Stimulated activated CD4-positive, alpha-beta T cell treated with anti-CD3 and anti-CD28 coated beads, TNF-alpha, amount 100 ng/mL, for 4 hours (primary cell): Measurements from ENCODE around the gene TMEM248.
"Not testable (repeated sequence)": the region's sequence is repeated elsewhere in the genome, so short reads cannot be mapped to it uniquely, and the experiment has no call there.

Source experiments
- DNase-seq, 3 experiments: peaks; one replicate each; pipeline ENCODE4 v3.0.0-alpha.2; 2020; ENCODE audit warnings: low read depth in 3 of 3

The TMEM248 gene

DNA sequence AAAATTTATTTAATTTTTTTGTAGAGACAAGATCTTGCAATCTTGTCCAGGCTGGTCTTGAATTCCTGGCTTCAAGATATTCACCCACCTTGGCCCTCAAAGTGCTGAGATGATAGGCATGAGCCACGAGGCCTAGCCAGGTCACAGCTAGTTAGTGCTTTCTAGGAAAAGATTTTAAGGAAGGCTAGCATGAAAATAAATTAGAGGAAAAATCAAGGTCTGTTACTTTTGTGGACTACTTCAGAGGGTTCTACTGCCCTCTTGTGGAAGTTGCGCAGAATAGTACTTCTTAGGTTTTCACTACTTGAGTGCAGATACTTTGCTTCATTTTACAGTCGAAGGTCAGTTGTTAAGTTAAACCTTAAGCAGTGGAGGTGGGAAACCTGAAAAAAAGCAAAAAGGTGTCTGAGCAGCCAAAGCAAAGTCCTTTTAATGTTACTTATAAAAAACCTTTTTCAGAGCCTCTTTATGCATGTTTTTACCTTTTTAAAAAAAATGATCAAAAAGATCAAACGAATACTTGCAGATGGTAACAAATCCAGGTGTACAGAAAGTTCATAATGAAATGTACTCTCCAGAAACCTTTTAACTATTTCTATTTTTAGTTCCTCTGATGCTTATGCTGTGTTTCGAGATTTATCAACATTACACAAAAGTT is 79.7 kb downstream of the TMEM248 start:
- not testable (repeated sequence) for DNase-seq

DNA sequence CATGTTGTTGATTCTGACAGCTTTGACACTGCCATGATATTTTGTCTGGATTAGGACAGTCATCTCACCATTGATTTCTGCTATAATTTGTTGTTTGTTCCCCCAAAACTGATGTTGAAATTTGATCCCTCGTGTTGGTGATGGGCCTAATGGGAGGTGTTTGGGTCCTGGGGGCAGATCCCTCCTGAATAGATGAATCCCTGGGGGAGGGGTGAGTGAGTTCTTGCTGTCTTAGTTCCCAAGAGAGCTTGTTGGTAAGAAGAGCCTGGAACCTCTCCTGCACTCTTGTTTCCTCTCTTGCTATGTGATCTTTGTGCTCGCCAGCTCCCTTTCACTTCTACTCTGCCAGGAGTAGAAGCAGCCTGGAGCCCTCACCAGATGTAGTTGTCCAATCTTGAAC is 83.1 kb downstream of the TMEM248 start:
- DNase-seq: not testable (repeated sequence)

DNA sequence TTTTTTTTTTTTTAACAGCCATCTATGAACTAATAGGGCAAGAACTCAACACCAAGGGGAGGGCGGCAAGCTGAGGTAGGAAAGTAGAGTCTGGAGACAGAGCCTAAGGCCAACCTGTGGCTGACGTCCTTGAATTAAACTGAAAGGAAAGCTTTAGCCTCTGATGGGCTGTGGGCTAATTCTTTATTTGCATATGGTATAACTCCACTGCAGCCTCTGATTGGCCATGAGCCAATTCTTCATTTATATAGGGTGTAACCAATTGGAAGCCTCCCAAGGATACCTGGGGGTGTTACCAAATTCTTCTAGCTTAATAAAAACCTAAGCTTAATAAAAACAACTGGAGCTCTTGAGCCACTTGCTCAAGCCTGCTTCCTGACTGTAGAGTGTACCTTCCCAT is 85.9 kb downstream of the TMEM248 start:
- no peak for DNase-seq
